Sigmoid colon (tissue), 4 donors: ENCODE results near the gene TMEM213.

Experiments used
- EP300 ChIP-seq, 4 donors: sonication (generic); formaldehyde crosslinking; IDR thresholded peaks; one replicate each; pipeline ENCODE4 v1.6.1; 2017; ENCODE audit warnings: antibody characterized with exemption in 4 of 4
- POLR2A ChIP-seq, 2 donors: fragments of 450-650 bp; IDR thresholded peaks; one replicate each; pipeline ENCODE4 v1.6.1; 2016; ENCODE audit warnings: antibody characterized with exemption in 2 of 2, mild to moderate bottlenecking in 2 of 2, moderate library complexity in 2 of 2
- POLR2AphosphoS5 ChIP-seq, 4 donors: sonication (generic); formaldehyde crosslinking; IDR thresholded peaks; one replicate each; pipeline ENCODE4 v1.6.1; 2017; ENCODE audit warnings: antibody characterized with exemption in 4 of 4
- TF ChIP-seq, protein P1 (sequence below), 4 experiments: fragments of 450-650 bp in 3 of 4; fragments of 200-600 bp in 1 of 4; IDR thresholded peaks; one replicate each; pipeline ENCODE4 v1.5.1; 2016 to 2019; ENCODE audit warnings: antibody characterized with exemption in 4 of 4, mild to moderate bottlenecking in 3 of 4, moderate library complexity in 2 of 4

DNA sequence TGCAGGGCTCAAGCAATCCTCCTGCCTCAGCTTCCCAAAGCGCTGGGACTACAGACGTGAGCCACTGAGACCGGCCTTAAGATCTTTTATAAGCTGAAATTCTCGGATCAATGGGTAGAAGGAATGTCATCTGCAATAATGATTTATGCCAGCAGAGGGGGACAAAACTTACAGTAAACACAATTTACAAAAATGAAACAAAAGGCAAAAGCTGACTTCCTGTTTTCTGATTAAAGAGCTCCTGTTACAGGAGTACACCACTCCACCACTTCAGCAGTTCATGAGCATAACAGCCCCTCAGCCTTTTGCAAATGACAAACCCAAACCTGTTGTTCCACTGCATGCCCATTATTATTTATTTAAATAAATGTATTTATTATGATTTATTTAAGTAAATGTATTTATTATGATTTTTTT, 88.7 kb downstream of the TMEM213 start:
- TF ChIP-seq, protein P1, sequence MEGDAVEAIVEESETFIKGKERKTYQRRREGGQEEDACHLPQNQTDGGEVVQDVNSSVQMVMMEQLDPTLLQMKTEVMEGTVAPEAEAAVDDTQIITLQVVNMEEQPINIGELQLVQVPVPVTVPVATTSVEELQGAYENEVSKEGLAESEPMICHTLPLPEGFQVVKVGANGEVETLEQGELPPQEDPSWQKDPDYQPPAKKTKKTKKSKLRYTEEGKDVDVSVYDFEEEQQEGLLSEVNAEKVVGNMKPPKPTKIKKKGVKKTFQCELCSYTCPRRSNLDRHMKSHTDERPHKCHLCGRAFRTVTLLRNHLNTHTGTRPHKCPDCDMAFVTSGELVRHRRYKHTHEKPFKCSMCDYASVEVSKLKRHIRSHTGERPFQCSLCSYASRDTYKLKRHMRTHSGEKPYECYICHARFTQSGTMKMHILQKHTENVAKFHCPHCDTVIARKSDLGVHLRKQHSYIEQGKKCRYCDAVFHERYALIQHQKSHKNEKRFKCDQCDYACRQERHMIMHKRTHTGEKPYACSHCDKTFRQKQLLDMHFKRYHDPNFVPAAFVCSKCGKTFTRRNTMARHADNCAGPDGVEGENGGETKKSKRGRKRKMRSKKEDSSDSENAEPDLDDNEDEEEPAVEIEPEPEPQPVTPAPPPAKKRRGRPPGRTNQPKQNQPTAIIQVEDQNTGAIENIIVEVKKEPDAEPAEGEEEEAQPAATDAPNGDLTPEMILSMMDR (IDR thresholded peaks at IDR 0.05): peak in 3 of 4 experiments; percentile 24 to 51 (median 31)
- TF ChIP-seq POLR2A (IDR thresholded peaks at IDR 0.05) (no peak), POLR2AphosphoS5 (IDR thresholded peaks at IDR 0.05) (no peak), EP300 (IDR thresholded peaks at IDR 0.05) (no peak)
